GM18858 (cell line): Measurements from ENCODE around the gene GALNT14.

Source experiments
- ATAC-seq: cut with Tn5 transposase; IDR thresholded peaks from one replicate; pipeline ENCODE4 v1.9.1; 2021; ENCODE audit not compliant: unreplicated experiment

Gene GALNT14

GRCh38 chr2:30949435-30949834 is 188.8 kb downstream of the GALNT14 start:
- no peak for ATAC-seq

DNA sequence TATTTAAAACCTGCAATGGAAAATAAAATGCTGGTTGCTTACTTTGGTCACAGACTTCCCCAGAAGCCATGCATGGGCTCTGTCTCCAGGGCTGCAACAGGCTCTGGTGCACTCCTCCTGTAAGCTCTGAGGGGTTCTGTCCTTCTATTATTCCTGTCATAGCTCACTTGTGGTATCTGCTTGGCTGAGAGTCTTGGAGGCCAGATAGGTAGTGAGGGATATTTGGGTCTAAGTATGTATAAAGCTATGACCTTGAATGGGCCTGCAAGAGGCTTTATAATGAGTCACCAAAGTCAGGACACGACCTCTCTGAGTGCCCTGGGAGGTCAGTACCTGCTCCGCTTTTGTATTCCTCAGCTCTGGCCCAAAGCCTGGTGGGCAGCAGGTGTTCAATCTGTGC is 189.4 kb downstream of the GALNT14 start:
- ATAC-seq = no peak

- no peak for ATAC-seq
Measured at GRCh38 chr2:30948130-30948529, 190.1 kb downstream of the GALNT14 start.

DNA sequence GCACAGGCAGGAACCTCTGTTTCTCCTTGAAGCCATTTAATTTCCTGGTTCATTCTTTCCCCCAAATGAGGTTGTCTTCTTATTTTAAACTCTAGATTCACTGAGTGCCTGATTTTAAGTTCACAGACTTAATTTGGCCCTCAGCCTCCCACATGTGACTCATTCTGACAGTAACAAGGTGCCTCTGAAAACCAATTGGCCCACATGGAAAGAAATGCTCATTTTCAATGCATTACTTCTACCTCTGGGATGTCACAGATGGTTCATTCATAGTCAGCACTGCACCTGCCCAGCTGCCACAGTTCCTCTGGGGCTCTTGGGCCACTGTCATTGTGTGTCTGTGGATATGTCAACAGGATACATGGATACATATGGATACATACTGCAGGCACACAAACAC is 190.6 kb downstream of the GALNT14 start:
- no peak for ATAC-seq

GRCh38 chr2:30942419-30942818 is 195.8 kb downstream of the GALNT14 start:
- ATAC-seq = no peak

DNA sequence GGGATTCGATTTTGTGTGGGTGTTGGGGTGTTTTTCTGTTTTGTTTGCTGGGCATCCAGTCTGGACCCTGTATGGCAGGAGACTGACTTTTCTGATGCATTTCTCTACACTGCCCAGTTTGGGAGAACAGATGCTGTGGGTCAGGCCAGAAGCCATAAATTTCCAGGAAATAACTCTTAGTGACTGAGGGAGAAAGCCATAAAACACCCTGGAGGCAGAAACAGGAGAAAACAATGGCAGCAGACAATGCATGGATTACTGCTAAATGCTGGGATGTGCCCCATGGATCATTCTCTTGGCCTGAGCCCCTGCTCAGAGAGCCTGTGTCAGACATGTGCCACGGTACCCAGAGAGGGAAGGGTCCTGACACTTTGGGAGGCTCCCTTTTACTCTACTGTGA is 197.4 kb downstream of the GALNT14 start:
- ATAC-seq = no peak

DNA sequence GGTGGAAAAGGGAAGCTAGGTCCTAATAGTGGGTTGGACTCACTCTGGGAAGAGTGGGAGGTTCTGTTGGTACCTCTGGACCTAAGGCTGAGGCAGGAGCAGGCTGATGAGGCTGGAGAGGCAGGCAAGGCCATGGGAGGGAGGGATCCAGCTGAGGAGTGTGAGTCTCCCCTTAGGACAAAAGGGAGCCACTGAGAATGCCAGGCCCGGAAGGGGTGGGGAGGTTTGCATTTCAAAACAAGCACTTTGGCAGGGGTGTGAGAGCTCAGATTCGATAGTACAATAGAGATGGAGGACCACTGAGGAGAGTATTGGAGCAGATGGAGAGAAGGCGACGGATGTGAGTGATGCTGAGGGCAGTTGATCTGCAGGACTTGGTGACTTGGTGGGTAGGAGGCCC is 198.9 kb downstream of the GALNT14 start:
- no peak for ATAC-seq

DNA sequence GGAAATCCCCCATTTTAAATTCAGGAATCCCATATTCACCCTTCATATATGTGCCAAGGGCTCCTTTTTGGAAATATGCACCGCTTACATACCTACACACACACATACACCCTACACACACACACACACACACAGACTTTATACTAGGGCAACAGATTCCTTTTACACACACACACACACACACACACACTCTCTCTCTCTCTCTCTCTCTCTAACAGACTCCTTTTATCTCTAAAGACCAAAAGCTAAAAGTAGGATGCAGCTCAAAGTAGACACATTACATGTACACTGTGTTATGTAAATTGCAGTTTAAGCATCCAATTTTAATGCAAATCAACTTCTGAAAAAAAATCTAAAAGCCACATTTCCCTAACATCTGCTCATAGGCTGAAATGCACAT is 200.0 kb downstream of the GALNT14 start:
- no peak for ATAC-seq

DNA sequence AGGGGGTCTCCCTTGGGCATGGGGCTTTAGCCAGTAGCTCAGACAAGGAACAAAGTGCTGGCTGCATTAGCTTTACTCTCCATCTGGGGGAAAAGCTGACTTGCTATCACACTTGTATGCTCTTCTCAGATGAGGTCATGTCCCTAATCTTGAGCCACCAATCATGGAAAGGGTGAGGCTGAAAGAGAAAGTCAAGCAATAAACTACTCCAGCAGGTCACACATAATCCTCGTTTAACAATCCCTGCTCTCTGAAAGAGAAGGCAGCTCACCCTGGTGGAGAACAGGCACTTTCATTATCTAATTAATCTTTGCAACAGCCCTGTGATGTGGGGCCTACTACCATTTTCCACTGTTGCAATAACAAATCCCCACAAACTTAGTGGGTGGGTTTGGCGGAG is 201.3 kb downstream of the GALNT14 start:
- no peak for ATAC-seq

GRCh38 chr2:30935795-30936194 is 202.4 kb downstream of the GALNT14 start:
- no peak for ATAC-seq

DNA sequence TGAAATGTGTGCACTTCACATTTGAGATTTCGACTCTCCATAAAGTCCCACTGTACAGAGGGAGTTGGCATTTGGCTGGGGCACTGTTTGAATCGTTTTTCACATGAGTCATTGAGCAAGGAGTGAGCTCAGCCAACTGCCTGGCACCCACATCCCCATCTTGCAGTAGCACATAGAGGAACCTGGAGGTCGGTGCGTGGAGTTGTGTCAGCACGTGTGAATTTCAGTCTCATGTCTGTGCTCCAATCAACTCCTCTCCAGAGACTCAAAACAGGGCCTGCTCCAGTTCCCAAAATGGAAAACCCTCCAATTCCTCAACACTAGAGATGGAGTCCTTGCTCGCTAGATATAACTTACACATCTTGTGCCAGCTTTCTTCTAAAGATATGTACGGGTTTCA is 204.2 kb downstream of the GALNT14 start:
- no peak for ATAC-seq

GRCh38 chr2:30933496-30933895 is 204.7 kb downstream of the GALNT14 start:
- ATAC-seq = no peak

DNA sequence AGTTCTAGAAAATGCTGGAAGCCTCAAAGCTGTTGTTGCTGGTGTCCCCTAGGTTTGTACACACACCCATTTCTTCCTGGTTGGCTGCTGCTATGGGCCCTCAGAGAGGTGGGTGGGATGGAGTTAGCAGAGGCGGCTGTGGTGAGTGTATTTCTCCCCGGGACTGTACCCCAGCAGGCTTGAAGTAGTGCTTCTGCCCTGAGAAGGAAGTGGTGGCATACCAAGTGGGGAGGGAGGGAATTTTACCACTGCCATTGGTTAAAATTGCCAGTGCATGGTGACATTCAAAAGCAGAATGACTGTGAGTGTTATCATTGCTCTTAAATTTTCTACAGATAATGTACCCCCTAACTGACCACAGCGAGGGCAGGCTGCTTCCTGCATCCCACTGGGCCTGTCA is 205.4 kb downstream of the GALNT14 start:
- ATAC-seq = no peak

- ATAC-seq = no peak
Measured at GRCh38 chr2:30931841-30932407, 206.3 kb downstream of the GALNT14 start.

DNA sequence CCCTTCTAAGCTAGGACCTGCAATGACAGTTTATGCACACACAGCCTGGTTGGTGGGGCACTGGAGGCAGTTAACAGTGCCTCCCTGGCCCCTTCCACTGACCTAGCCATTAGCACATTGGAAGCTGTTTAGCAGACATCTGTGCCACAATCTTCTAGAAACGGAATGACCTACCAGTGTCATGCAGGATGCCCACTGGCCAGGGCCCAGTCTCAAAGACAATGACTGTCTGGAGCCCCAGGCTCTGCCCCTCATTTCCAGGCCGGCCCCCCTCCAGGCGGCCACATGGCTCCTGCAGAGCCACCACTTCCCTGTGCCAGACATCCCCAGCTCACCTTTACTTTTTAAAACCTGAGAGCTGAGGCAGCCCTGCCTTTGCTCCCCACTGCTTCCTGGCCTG is 207.5 kb downstream of the GALNT14 start:
- ATAC-seq = no peak

GRCh38 chr2:30927465-30928075 is 210.7 kb downstream of the GALNT14 start:
- ATAC-seq = no peak

GRCh38 chr2:30926606-30927005 is 211.6 kb downstream of the GALNT14 start:
- ATAC-seq = no peak

- no peak for ATAC-seq
Measured at GRCh38 chr2:30923623-30924022, 214.6 kb downstream of the GALNT14 start.

GRCh38 chr2:30920511-30920910 is 217.7 kb downstream of the GALNT14 start:
- no peak for ATAC-seq

GRCh38 chr2:30915486-30915885 is 222.8 kb downstream of the GALNT14 start:
- ATAC-seq = no peak

- ATAC-seq = no peak
Measured at GRCh38 chr2:30914456-30914855, 223.8 kb downstream of the GALNT14 start.

- no peak for ATAC-seq
Measured at GRCh38 chr2:30912056-30912455, 226.2 kb downstream of the GALNT14 start.

GRCh38 chr2:30911327-30911726 is 226.9 kb downstream of the GALNT14 start:
- ATAC-seq = no peak
